GM18867 (cell line): ENCODE data around the gene TNN.

Experiments
- ATAC-seq: cut with Tn5 transposase; IDR thresholded peaks from one replicate; pipeline ENCODE4 v1.9.1; 2021; ENCODE audit warnings: mild to moderate bottlenecking, moderate library complexity; ENCODE audit not compliant: unreplicated experiment

Gene TNN

DNA sequence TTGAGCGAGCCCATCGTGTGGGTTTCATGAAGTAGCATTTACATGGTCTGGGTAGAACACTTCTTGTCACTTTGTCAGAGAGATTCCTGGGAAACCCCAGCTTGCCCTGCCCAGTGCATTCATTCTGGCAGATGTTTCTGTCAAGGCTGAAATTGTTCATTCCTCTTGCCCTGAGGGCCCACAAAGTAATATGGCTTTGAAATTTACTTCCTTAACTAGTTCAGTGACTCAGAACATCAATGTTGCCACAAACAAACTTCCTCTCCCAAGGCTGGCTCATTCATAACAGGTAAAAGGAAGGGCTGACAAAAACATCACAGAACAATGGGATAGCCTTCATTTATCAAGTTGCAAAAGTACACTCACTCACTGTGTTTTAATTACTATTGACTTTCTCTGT lies 129.9 kb downstream of the TNN start:
- no peak for ATAC-seq
